ENCODE measurements around the gene SNTG2.
"Not testable (repeated sequence)": the region's sequence is repeated elsewhere in the genome, so short reads cannot be mapped to it uniquely, and the experiment has no call there.

Gene SNTG2

DNA sequence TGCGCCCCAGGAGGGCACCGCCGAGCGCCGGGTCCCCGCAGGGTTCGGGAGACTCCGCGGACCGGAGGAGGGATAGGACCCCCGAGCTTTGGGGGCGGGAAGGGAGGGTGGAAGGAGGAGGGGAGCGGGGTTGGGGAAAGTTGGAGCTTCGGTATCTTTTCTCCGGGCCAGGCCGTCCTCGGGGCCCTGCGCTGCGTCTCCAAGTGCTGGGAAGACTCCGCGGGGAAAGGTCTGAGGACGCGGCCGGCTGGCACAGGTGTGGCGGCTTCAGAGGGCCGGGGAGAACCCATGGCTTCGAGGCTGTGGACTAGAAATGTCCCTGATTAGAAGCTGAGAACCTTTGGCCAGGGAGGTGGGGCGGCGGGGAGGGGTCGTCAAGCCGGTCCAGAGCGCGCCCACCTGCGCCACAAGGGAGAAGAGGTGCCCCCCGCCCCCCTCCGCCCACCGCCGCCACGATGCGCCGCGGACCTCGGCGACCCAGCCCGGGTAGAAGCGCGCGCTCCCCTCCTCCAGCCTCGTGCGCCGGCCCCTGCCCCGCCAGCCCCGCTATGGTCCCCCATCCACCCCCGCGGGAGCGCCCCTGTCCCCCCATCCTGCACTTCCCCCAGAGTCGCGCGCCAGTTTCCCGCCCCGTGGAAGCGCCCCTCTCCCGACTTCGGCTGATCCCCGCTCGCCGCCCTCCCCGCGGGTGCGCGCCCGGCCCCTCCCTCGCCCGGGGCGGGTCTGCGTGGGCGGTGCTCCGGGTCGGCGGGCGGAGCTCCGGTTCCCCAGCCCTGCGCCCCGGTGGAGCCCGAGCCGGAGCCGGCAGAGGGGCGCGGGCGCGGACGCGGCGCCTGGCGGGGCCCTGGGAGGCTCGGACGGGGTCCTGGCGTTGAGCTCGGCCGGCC is at the start of gene SNTG2:
TSS of gene SNTG2 (plus strand) at position 770 of the 887 bp plus-strand sequence. CDS start 148 bp downstream, outside the sequence.
- no peak for DNase-seq

DNA sequence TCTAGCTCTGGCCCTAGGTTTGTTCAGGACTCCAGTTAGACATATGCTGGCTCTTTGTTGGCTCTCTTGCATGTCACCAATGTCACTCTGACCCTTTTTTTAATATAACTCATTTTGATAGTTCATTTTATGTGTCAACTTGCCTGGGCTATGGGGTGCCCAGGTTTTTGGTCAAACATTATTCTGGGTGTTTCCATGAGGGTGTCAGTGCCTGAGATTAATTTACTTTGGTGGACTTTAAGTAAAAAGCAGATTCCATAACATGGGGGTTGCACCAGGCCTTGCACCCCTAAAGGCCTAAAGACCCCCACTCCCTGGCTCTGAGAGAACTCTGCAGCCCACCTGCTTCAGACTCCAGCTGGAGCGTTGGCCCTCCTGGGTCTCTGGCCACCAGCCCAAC is 48.1 kb upstream of the SNTG2 start:
- DNase-seq, result no peak

- DNase-seq, result no peak
These were observed 47.3 kb upstream of the SNTG2 start for GRCh38 chr2:903223-903900.

GRCh38 chr2:904246-905024 is 46.2 kb upstream of the SNTG2 start:
- DNase-seq, result no peak

DNA sequence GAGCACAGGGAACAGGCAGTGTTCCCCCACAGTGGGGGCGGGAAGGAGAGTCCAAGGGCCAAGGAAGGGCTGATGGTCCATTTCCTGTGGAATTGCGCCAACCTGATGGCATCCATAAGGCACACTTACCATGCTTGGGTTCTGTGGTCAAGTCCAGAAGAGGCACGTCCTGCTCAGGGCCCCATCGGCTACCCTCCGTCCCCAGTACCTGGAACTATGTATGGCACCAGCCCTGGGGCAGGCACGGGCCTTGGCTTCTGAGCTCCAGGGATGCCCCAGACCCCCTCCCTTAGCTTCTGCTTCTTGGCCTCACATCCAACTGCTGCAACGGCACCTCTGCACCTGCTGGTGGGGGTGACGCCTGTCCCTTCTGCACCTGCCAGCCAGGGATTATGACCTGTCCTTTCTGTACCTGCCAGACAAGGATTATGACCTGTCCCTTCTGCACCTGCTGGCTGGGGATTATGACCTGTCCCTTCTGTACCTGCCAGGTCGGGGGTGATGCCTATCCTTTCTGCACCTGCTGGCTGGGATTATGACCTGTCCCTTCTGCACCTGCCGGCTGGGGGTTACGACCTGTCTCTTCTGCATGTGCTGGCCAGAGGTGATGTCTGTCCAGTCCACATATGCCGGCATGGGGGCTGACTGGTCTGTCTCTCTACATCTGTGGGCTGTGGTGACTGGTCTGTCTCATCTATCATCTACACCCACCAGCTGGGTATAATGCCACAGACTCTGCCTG is 45.4 kb upstream of the SNTG2 start:
- no peak for DNase-seq

- no peak for DNase-seq
These were observed 44.9 kb upstream of the SNTG2 start for GRCh38 chr2:905833-906140.

- no peak for DNase-seq
These were observed 42.9 kb upstream of the SNTG2 start for GRCh38 chr2:907706-908105.

- no peak for DNase-seq
These were observed 42.1 kb upstream of the SNTG2 start for GRCh38 chr2:908568-908967.

DNA sequence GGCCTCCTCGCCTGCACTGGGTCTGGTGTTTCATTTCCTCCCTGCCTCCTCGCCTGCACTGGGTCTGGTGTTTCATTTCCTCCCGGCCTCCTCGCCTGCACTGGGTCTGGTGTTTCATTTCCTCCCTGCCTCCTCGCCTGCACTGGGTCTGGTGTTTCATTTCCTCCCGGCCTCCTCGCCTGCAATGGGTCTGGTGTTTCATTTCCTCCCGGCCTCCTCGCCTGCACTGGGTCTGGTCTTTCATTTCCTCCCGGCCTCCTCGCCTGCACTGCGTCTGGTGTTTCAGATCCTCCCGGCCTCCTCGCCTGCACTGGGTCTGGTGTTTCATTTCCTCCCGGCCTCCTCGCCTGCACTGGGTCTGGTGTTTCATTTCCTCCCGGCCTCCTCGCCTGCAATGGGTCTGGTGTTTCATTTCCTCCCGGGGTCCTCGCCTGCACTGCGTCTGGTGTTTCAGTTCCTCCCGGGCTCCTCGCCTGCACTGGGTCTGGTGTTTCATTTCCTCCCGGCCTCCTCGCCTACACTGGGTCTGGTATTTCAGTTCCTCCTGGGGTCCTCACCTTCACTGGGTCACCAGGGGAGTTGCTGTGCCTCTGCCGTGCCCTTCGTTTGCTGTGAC is 40.8 kb upstream of the SNTG2 start:
- DNase-seq, result not testable (repeated sequence)

GRCh38 chr2:910698-911097 is 40.0 kb upstream of the SNTG2 start:
- DNase-seq, result no peak

DNA sequence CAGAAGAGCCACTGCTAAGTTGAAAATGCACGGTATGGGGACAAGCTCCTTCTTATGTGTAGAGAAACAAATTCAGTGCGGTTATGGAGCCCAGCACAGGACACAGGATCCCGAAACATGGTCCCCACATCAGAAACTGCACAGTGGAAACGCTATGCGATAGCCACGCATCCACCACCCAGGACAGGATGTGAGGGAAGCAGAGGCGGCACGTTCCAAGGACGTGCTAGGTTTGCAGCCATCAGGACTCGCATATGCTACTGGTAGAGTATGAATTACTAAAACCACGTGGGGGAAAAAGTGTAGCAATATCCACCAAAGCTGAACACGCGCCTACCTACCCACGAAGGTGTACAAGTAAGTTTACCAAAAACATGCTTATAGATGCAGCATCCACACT is 34.7 kb upstream of the SNTG2 start:
- no peak for DNase-seq

DNA sequence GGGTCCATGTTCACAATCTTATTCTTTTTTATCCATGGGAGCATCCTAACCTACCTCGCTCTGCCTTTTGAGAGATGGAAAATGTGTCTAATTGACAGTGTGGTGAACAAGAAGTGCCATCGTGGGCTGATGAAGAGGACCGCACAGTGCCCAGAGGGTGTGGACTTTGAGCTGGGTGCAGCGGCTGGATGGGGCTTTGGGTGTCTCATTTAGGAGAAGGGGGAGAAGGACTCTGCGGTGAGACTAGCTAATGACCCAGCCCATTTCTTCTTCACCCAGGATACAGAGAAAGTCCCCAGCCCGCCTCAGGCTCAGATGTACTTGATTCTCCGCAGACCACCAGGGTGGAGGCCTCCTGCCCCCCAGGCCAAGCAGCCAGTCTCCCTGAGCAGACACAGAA is 33.7 kb upstream of the SNTG2 start:
- no peak for DNase-seq

DNA sequence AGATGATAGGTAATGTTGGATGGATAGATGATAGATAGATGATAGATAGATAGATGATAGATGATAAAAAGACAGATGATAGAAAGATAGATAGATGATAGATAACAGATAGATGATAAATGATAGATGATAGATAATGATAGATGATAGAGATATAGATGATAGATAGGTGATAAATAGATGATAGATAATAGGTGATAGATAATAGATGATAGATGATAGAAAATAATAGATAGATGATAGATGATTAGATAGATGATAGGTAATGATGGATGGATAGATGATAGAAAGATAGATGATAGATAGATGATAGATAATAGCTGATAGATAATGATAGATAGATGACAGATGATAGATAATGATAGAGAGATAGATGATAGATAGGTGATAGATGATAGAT is 31.0 kb upstream of the SNTG2 start:
- DNase-seq, result no peak

- no peak for DNase-seq
These were observed 30.1 kb upstream of the SNTG2 start for GRCh38 chr2:920573-920972.

GRCh38 chr2:920999-921398 is 29.6 kb upstream of the SNTG2 start:
- no peak for DNase-seq

- no peak for DNase-seq
These were observed 28.5 kb upstream of the SNTG2 start for GRCh38 chr2:922185-922584.

DNA sequence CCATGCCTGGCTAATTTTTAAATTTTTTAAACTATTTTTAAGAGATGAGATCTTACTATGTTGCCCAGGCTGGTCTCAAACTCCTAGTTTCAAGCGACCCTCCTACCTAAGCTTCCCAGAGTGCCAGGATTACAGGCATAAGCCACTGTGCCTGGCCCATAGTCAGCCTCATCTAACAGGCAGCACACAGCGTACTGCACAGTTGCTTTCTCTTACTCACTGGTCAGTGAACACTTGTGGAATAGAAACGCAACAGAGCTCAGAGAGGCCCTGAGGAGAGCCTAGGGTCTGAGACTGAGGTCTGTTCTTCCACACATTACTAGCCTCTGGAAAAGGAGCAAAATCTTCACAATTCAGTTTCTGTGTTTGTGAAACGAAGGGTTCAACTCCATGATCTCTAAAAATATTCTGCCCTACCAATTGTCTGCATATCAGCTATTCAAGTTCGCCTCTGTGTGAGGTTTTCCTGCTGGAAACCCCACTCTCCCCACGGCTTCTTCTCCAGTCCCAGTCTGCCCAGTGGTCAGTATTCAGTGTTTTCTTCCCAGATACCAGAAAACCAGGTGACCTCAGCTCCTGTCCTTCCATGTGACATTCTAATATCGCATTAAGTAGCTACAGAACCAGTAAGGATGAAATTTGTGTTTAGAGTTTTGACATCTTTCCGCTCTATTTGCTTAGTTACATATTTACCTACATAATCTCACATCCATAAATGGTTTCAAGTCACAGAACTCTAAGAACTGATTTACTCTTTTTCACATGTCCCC is 26.6 kb upstream of the SNTG2 start:
- DNase-seq, result no peak

DNA sequence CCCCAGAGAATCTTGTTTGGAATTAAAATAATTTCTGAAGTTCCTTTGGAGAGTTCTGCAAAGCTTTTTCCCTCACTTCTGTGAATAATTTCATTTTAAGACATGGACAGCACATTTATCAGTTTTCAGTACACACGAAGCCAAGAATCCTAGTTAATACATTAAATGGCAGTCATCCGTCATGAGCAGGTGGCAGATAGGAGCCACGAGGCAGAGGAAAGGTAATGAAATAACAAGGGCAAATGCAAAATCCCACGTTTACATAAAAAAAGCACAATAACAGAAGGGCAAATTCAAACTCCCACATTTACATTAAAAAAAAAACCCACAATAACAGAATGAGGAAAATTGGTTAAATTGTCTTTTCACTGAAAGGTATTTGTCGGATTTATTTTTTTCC is 25.9 kb upstream of the SNTG2 start:
- DNase-seq, result no peak

- DNase-seq, result no peak
These were observed 25.3 kb upstream of the SNTG2 start for GRCh38 chr2:925309-925708.

DNA sequence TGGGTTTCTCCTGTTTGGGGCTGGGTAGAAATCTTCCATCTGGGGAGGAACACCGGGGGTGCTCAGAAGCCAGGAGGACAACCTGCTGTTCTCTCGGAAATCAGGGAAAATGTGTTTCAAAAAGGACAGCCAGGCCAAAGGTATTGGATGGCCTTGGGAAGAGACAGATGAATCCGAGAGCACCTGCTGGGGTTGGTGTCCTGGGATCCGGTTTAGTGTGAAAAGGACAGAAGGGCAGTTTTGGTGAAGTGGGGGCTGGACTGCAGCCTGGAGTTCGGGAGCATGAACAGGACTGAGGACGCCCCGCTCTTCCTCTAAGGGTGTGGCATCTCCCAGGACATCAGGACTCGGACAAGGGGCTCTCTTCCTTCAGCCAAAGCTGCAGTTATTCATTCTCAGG is 24.9 kb upstream of the SNTG2 start:
- DNase-seq, result no peak

- DNase-seq, result no peak
These were observed 24.3 kb upstream of the SNTG2 start for GRCh38 chr2:926259-926793.

DNA sequence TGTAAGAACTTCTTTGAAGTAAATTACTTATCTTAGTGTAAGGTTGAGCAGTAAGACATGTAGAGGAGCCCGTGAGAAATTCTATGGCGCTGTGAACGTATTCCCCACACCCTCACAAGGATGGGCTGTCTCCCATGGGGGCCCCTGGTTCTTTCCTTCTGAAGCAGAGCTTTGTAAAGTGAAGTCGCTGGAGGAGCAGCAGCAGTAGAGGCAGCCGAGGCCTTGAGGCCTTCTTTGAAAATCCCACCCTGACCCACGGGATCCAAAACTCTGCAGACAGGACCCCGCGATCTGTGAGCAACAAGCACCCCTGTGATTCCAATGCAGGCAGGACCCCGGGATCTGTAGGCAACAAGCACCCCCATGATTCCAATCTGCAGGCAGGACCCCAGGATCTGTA is 23.8 kb upstream of the SNTG2 start:
- DNase-seq, result no peak

Measured in DMS53 (cell line).